Upper lobe of left lung (tissue), 6 donors: ENCODE results near the gene ELL2. TPM values are rescaled to one million over a fixed set of nuclear protein-coding genes. Genes with fewer than 3 reads are reported as not detected.

ENCODE experiments used
- ATAC-seq, 2 donors: fragments of 200-7000 bp; cut with Tn5 transposase; one replicate each; pipeline ENCODE4 v1.9.1; 2022; ENCODE audit warnings: mild to moderate bottlenecking in 2 of 2, moderate library complexity in 2 of 2; ENCODE audit not compliant: low FRiP score in 2 of 2
- DNase-seq, 2 donors: peaks; one replicate each; pipeline ENCODE4 v3.0.0-alpha.2; 2019 to 2020
- H3K27ac ChIP-seq, 4 donors: fragments of 200-600 bp; sonication (generic); one replicate each; pipeline ENCODE4 v1.5.1; 2016 to 2019
- H3K27me3 ChIP-seq, 4 donors: fragments of 200-600 bp; sonication (generic); one replicate each; pipeline ENCODE4 v1.5.1; 2017 to 2019
- H3K36me3 ChIP-seq, 4 donors: fragments of 200-600 bp; sonication (generic); one replicate each; pipeline ENCODE4 v1.5.1; 2016 to 2019
- H3K4me1 ChIP-seq, 4 donors: fragments of 200-600 bp; sonication (generic); one replicate each; pipeline ENCODE4 v1.5.1; 2018 to 2019
- H3K4me3 ChIP-seq, 4 donors: fragments of 200-600 bp; sonication (generic); one replicate each; pipeline ENCODE4 v1.5.1; 2017 to 2019; ENCODE audit warnings: mild to moderate bottlenecking in 2 of 4, moderate library complexity in 1 of 4
- H3K9me3 ChIP-seq, 4 donors: fragments of 200-600 bp; sonication (generic); one replicate each; pipeline ENCODE4 v1.5.1; 2018 to 2019
- EP300 ChIP-seq, 4 donors: sonication (generic); formaldehyde crosslinking; IDR thresholded peaks; one replicate each; pipeline ENCODE4 v1.5.1; 2017; ENCODE audit warnings: antibody characterized with exemption in 4 of 4, control low read depth in 2 of 4
- POLR2A ChIP-seq, 4 donors: fragments of 450-650 bp; IDR thresholded peaks; one replicate each; pipeline ENCODE4 v1.5.1; 2016 to 2017; ENCODE audit warnings: antibody characterized with exemption in 4 of 4, mild to moderate bottlenecking in 2 of 4
- POLR2AphosphoS5 ChIP-seq, 2 donors: sonication (generic); formaldehyde crosslinking; IDR thresholded peaks; one replicate each; pipeline ENCODE4 v1.5.1; 2017; ENCODE audit warnings: antibody characterized with exemption in 2 of 2
- WGBS, 2 donors: methylation state at CpG; one replicate each; pipeline ENCODE4 v1.1.5; 2017 to 2018; 5-methylcytosine and 5-hydroxymethylcytosine counted together
- total RNA-seq, 6 donors: library from RNA; depleted of rRNA in 4 of 6; stranded (reverse); fragments of >200 nt in 4 of 6; gene quantifications; one replicate each; pipeline versions ENCODE4 v1.1.0 to v1.2.1, GENCODE V29; 2016 to 2021
- TF ChIP-seq, protein P1 (sequence below), 6 experiments: fragments of 450-650 bp in 4 of 6; fragments of 200-600 bp in 2 of 6; sonication (generic) in 2 of 6; IDR thresholded peaks; one replicate each; pipeline ENCODE4 v1.5.1; 2016 to 2019; ENCODE audit warnings: antibody characterized with exemption in 6 of 6
- donor health status: DM: no; HTN: no; CAD: no; lungs with moderate emphysema.
- donor health status: DM: no; HTN: yes; CAD: no; lungs with severe emphysema.

ELL2 gene
- total RNA-seq, 6 donors from 2014 or later = 44.4 to 203 (median 54.3) TPM

DNA sequence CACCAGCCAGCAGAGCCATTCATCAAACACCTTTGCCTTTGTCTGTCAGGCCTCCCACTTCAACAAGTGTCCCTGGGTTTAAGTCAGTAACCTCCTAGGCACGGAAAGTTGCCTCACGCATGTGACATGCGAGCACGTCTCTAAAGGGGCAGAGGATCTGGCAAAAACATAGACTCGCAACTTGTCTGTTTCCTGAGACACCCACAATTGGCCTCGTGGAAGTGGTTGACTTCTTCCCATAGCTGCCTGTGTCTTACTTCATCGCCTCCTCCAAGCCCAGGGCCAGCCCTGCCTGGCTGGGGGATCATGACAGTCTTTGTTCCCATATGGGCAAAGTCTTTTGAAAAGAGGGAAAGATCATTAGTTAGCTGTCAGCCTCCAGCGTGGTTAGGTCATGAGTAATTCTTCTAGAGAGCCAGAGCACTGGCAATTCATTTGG is 103.6 kb downstream of the ELL2 start:
- 53 to 57% methylated on average over 3 to 8 of the region's 8 CpGs for WGBS, 2 donors
- peaks cover 37 to 56% (median 48%) of the 10 kb centered on the region in 4 donors for H3K4me1 ChIP-seq

DNA sequence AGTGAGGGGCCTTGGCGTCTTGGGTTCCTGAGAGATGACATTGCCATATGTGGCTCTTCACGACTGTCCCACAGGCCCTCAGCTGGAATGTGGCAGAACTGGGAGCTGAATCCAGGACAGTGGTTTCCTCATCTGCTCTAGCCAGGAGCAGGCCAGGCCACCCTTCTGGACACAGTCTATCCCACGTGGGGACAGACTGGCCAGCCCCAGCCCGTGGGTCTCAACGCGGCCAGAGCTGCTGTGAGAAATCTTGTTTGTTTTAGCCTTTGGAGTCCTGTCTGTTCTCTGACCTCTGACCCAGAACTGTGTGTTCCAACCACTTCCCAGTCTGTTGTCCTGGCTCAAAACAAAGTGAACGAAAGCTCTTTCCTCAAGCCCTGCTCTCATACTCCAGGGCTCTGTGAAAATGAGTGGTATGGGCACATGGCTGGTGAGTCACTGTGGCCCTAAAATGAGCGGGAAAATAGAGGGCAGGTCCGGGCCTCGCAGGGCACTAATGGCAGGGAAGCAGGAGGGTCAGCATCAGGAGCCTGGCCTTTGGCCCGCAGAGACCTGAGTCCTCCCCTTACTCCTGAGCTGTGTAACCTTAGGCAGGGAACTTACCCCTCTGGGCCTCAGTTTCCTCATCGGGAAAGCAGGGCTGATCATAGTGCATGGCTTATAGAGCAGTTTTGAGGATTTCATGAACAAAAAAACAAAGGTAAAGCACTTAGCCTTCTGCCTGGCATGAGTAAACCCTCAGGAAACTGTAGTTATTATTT is 104.3 kb downstream of the ELL2 start:
- TF ChIP-seq POLR2A (IDR thresholded peaks at IDR 0.05) (peak in 1 of 4 donors; percentile 69), EP300 (IDR thresholded peaks at IDR 0.05) (peak; percentile 61 to 99 (median 93)), POLR2AphosphoS5 (IDR thresholded peaks at IDR 0.05) (peak; percentile 83 to 90)
- TF ChIP-seq, protein P1, sequence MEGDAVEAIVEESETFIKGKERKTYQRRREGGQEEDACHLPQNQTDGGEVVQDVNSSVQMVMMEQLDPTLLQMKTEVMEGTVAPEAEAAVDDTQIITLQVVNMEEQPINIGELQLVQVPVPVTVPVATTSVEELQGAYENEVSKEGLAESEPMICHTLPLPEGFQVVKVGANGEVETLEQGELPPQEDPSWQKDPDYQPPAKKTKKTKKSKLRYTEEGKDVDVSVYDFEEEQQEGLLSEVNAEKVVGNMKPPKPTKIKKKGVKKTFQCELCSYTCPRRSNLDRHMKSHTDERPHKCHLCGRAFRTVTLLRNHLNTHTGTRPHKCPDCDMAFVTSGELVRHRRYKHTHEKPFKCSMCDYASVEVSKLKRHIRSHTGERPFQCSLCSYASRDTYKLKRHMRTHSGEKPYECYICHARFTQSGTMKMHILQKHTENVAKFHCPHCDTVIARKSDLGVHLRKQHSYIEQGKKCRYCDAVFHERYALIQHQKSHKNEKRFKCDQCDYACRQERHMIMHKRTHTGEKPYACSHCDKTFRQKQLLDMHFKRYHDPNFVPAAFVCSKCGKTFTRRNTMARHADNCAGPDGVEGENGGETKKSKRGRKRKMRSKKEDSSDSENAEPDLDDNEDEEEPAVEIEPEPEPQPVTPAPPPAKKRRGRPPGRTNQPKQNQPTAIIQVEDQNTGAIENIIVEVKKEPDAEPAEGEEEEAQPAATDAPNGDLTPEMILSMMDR (IDR thresholded peaks at IDR 0.05) = no peak
- DNase-seq = peak; percentile 73 to 81
- H3K36me3 ChIP-seq = no peaks in the 10 kb centered on the region
- no peaks in the 10 kb centered on the region for H3K27me3 ChIP-seq
- H3K9me3 ChIP-seq = no peaks in the 10 kb centered on the region
- peak overlapping the region; percentile 78 to 85 (median 82) for H3K27ac ChIP-seq
- H3K4me1 ChIP-seq = peaks cover 31 to 50% (median 41%) of the 10 kb centered on the region in 4 donors
- 57 to 79% methylated on average over 8 to 11 of the region's 12 CpGs for WGBS, 2 donors
- peak; percentile 38 to 80 for ATAC-seq
- no peak overlapping the region for H3K4me3 ChIP-seq

More for the DNA sequence above, 103.6 kb downstream of the ELL2 start:
- peak overlapping the region; percentile 78 to 85 (median 82) for H3K27ac ChIP-seq
- no peaks in the 10 kb centered on the region for H3K9me3 ChIP-seq
- TF ChIP-seq, protein P1 (IDR thresholded peaks at IDR 0.05) = no peak
- TF ChIP-seq EP300 (IDR thresholded peaks at IDR 0.05) = peak in 1 of 4 donors; percentile 49
- TF ChIP-seq POLR2AphosphoS5 (IDR thresholded peaks at IDR 0.05) = peak; percentile 49 to 64
- TF ChIP-seq POLR2A (IDR thresholded peaks at IDR 0.05) = peak in 1 of 4 donors; percentile 16
- H3K36me3 ChIP-seq = no peaks in the 10 kb centered on the region
- ATAC-seq (peak; percentile 35 to 75), DNase-seq (peak in 1 of 2 donors; percentile 52)
- no peaks in the 10 kb centered on the region for H3K27me3 ChIP-seq
- no peak overlapping the region for H3K4me3 ChIP-seq

DNA sequence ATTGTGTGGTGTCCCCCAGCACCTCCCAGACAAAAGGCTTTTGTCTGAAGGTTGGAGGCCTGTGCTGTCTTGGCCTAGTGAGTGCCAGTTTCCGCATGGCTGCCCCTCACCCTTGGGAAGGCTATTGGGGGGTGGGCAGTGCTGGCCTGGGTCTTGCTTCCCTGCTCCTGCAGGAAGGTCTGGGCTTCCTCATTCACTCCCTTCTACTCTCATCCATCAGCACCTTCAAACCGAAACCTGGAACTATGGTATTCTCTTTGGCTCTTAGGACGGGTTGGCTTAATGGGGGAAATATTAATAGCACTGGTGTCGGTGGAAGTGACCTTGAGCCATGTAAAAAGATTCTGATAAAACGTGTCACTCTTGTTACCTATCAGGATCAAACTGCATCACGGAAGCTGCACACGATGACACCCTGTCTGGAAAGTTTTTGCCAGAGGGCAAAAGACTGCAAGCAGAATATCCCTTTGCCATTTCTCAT is 105.1 kb downstream of the ELL2 start:
- TF ChIP-seq EP300 (IDR thresholded peaks at IDR 0.05) = no peak
- no peak for TF ChIP-seq POLR2AphosphoS5 (IDR thresholded peaks at IDR 0.05)
- no peak for TF ChIP-seq POLR2A (IDR thresholded peaks at IDR 0.05)
- TF ChIP-seq, protein P1 (IDR thresholded peaks at IDR 0.05) = no peak
- Histone ChIP-seq H3K27me3 (no peaks in the 10 kb centered on the region), H3K4me1 (peaks cover 23 to 41% (median 33%) of the 10 kb centered on the region in 4 donors), H3K36me3 (no peaks in the 10 kb centered on the region), H3K27ac (peak overlapping the region; percentile 78 to 85 (median 82)), H3K4me3 (no peak overlapping the region), H3K9me3 (no peaks in the 10 kb centered on the region)
- DNase-seq = no peak
- 84 to 85% methylated on average over 7 of the region's 7 CpGs for WGBS, 2 donors
- ATAC-seq = no peak

DNA sequence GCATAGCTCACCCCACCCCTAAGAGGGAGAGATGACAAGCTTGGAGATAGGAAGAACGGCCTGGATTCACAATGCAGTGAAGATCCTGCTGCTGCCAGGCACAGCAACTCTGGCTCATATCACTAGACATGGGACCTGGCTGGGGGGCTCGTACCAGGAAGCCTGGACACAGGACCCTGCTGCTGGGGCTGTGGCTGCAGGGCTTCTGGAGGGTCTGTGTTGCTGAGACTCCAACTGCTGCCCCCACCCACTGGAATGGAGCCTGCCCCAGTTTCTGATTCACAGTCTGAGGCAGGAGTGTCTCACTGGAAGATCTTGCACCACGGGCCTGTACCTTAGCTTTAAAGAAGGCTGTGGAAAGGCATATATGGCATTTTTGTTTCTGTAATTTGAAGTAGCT is 108.2 kb downstream of the ELL2 start:
- H3K4me1 ChIP-seq = peaks cover 8 to 23% (median 11%) of the 10 kb centered on the region in 4 donors
- no peak overlapping the region for H3K4me3 ChIP-seq
- DNase-seq (no peak), ATAC-seq (no peak)
- H3K27ac ChIP-seq = no peak overlapping the region
- TF ChIP-seq POLR2AphosphoS5 (IDR thresholded peaks at IDR 0.05) = no peak
- no peak for TF ChIP-seq POLR2A (IDR thresholded peaks at IDR 0.05)
- TF ChIP-seq, protein P1 (IDR thresholded peaks at IDR 0.05) = no peak
- no peak for TF ChIP-seq EP300 (IDR thresholded peaks at IDR 0.05)
- no peaks in the 10 kb centered on the region for H3K27me3 ChIP-seq
- H3K36me3 ChIP-seq = no peaks in the 10 kb centered on the region
- WGBS, 2 donors = 91 to 97% methylated on average over 3 of the region's 3 CpGs
- H3K9me3 ChIP-seq = no peaks in the 10 kb centered on the region
